Left ventricle myocardium inferior (tissue), 1 donor: ENCODE data around the gene CHERP. TPM values are rescaled to one million over a fixed set of nuclear protein-coding genes. Genes with fewer than 3 reads are reported as not detected.
"Not testable (repeated sequence)": the region's sequence is repeated elsewhere in the genome, so short reads cannot be mapped to it uniquely, and the experiment has no call there.

Source experiments
- DNase-seq: peaks from one replicate; pipeline ENCODE4 v3.0.0-alpha.2; 2020
- H3K27ac ChIP-seq: fragments of 200-600 bp; replicated peaks from 2 replicates; pipeline ENCODE4 v1.8.0; 2021
- H3K27me3 ChIP-seq: fragments of 200-600 bp; 2 replicates; pipeline ENCODE4 v1.8.0; 2021; ENCODE audit warnings: low read depth
- H3K36me3 ChIP-seq: fragments of 200-600 bp; 2 replicates; pipeline ENCODE4 v1.8.0; 2021
- H3K4me1 ChIP-seq: fragments of 200-600 bp; 2 replicates; pipeline ENCODE4 v1.8.0; 2021
- H3K4me3 ChIP-seq: fragments of 200-600 bp; 2 replicates; pipeline ENCODE4 v1.8.0; 2021; ENCODE audit warnings: mild to moderate bottlenecking, moderate library complexity
- H3K9me3 ChIP-seq: fragments of 200-600 bp; replicated peaks from 2 replicates; pipeline ENCODE4 v1.8.0; 2021
- CTCF ChIP-seq: fragments of 200-600 bp; IDR thresholded peaks from 2 replicates; pipeline ENCODE4 v1.8.0; 2021; ENCODE audit warnings: antibody characterized with exemption, mild to moderate bottlenecking, borderline replicate concordance
- intact Hi-C: fragments of 100-400 bp; cut with micrococcal nuclease; formaldehyde crosslinking; loops from one replicate; pipeline ENCODE4 v1.11.0; 2022
- total RNA-seq: library from RNA; stranded (reverse); fragmentation: NEBNext Ultra II Directional; extraction: Animal tissue kit (Norgen Biotek cat#: 25700); gene quantifications from one replicate; pipeline ENCODE4 v1.2.1, GENCODE V29; 2021
- donor health status: DM: no; HTN: yes; CAD: no; lungs with severe emphysema.

The CHERP gene
- total RNA-seq, 1 donor from 2014 or later: 19.3 TPM

GRCh38 chr19:16518483-16519229 lies 23.6 kb downstream of the CHERP start:
- TF ChIP-seq CTCF: no peak
- no peak for DNase-seq
- H3K27me3 ChIP-seq: no peaks in the 10 kb centered on the region
- H3K9me3 ChIP-seq: no peaks in the 10 kb centered on the region
- H3K27ac ChIP-seq: no peak overlapping the region
- H3K36me3 ChIP-seq: peaks cover 87% of the 10 kb centered on the region
- H3K4me3 ChIP-seq: no peak overlapping the region
- no peaks in the 10 kb centered on the region for H3K4me1 ChIP-seq
- intact Hi-C loops: no loop called here

GRCh38 chr19:16518061-16518460 lies 24.2 kb downstream of the CHERP start:
- no peak for TF ChIP-seq CTCF
- no peaks in the 10 kb centered on the region for H3K27me3 ChIP-seq
- peaks cover 87% of the 10 kb centered on the region for H3K36me3 ChIP-seq
- no peaks in the 10 kb centered on the region for H3K9me3 ChIP-seq
- H3K4me3 ChIP-seq: no peak overlapping the region
- H3K4me1 ChIP-seq: no peaks in the 10 kb centered on the region
- H3K27ac ChIP-seq: no peak overlapping the region
- intact Hi-C loops: no loop called here
- no peak for DNase-seq

- peaks cover 88% of the 10 kb centered on the region for H3K36me3 ChIP-seq
These were observed 25.2 kb downstream of the CHERP start for GRCh38 chr19:16516923-16517610.

GRCh38 chr19:16516381-16516780 lies 25.9 kb downstream of the CHERP start:
- Histone ChIP-seq H3K4me1 (no peaks in the 10 kb centered on the region), H3K36me3 (peaks cover 82% of the 10 kb centered on the region), H3K27ac (no peak overlapping the region), H3K4me3 (no peak overlapping the region), H3K27me3 (no peaks in the 10 kb centered on the region), H3K9me3 (no peaks in the 10 kb centered on the region)
- intact Hi-C loops: no loop called here
- TF ChIP-seq CTCF: no peak
- no peak for DNase-seq

More at GRCh38 chr19:16516923-16517610, 25.2 kb downstream of the CHERP start:
- DNase-seq: no peak
- Histone ChIP-seq H3K27ac (no peak overlapping the region), H3K9me3 (no peaks in the 10 kb centered on the region), H3K4me3 (no peak overlapping the region), H3K4me1 (no peaks in the 10 kb centered on the region), H3K27me3 (no peaks in the 10 kb centered on the region)
- no peak for TF ChIP-seq CTCF
- intact Hi-C loops: no loop called here

- peaks cover 4% of the 10 kb centered on the region for H3K4me1 ChIP-seq
- DNase-seq: no peak
- H3K27ac ChIP-seq: no peak overlapping the region
- intact Hi-C loops: no loop called here
- H3K4me3 ChIP-seq: no peak overlapping the region
- H3K36me3 ChIP-seq: peaks cover 80% of the 10 kb centered on the region
- no peak for TF ChIP-seq CTCF
- no peaks in the 10 kb centered on the region for H3K9me3 ChIP-seq
- no peaks in the 10 kb centered on the region for H3K27me3 ChIP-seq
These were observed 27.7 kb downstream of the CHERP start for GRCh38 chr19:16514383-16515019.

GRCh38 chr19:16512611-16513010 lies 29.6 kb downstream of the CHERP start:
- H3K9me3 ChIP-seq, H3K27me3 ChIP-seq, intact Hi-C loops, DNase-seq, H3K27ac ChIP-seq, H3K4me1 ChIP-seq, H3K4me3 ChIP-seq: not testable (repeated sequence)
- peaks cover 65% of the 10 kb centered on the region for H3K36me3 ChIP-seq
